ENCODE data around the gene DRC7.
A peak's percentile ranks its signal among the peaks of the same experiment; 100 is the strongest.

The DRC7 gene

DNA sequence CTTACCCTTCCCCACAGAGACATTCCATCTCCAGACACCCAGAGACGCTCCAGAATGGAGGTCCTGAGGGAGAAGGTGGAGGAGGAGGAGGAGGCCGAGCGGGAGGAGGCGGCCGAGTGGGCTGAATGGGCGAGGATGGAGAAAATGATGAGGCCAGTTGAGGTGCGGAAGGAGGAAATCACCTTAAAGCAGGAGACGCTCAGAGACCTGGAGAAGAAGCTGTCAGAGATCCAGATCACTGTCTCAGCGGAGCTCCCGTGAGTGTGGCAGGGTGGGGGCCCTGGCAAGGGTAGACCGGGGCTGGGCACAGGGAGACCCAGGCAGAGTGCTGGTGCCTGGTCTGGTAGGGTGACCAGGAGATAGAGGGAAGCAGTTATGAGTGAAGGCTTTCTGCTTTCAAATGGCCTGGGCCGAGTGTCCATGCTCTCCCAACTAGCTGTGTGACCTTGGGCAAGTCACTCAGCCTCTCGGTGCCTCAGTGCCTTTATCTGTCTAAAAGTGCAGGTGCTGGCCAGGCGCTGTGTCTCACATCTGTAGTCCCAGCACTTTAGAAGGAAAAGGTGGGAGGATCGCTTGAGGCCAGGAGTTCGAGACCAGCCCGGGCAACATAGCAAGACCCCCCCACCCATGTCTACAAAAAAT is 3.4 kb downstream of the DRC7 start:
- Histone ChIP-seq H4K5ac (ENCODE audit: low read length) (no peak overlapping the region), H3K4me3 (ENCODE audit: low read length) (no peak overlapping the region), H2AK5ac (ENCODE audit: low read length) (no peak overlapping the region), H3K27me3 (ENCODE audit: insufficient read depth, low read length, poor library complexity) (no peaks in the 10 kb centered on the region), H3K36me3 (ENCODE audit: control insufficient read depth, insufficient read depth, low read length) (no peaks in the 10 kb centered on the region), H3K23ac (ENCODE audit: low read length) (no peak overlapping the region), H3K4me1 (ENCODE audit: control insufficient read depth, low read depth, low read length) (no peaks in the 10 kb centered on the region), H3K79me1 (ENCODE audit: low read length) (no peaks in the 10 kb centered on the region), H3K4me2 (ENCODE audit: low read length) (no peak overlapping the region), H2BK120ac (ENCODE audit: low read depth, low read length) (no peak overlapping the region), H2BK15ac (replicated peaks; ENCODE audit: low read depth) (no peak overlapping the region), H3K18ac (ENCODE audit: low read length) (no peak overlapping the region), H3K27ac (ENCODE audit: low read depth, low read length) (no peak overlapping the region), H3K79me2 (ENCODE audit: control insufficient read depth, insufficient read depth, low read length) (no peaks in the 10 kb centered on the region), H3K56ac (ENCODE audit: low read length) (no peak overlapping the region), H2BK5ac (ENCODE audit: low read length) (peak overlapping the region; percentile 29), H3K4ac (ENCODE audit: low read depth, low read length) (no peak overlapping the region), H3K9ac (ENCODE audit: low read length) (no peak overlapping the region), H4K8ac (ENCODE audit: low read depth, low read length) (no peak overlapping the region)
- no peak for DNase-seq
- no CpG with 5 or more reads among the region's 17 CpGs for WGBS (ENCODE audit: extremely low coverage, insufficient coverage, low lambda C conversion rate)

DNA sequence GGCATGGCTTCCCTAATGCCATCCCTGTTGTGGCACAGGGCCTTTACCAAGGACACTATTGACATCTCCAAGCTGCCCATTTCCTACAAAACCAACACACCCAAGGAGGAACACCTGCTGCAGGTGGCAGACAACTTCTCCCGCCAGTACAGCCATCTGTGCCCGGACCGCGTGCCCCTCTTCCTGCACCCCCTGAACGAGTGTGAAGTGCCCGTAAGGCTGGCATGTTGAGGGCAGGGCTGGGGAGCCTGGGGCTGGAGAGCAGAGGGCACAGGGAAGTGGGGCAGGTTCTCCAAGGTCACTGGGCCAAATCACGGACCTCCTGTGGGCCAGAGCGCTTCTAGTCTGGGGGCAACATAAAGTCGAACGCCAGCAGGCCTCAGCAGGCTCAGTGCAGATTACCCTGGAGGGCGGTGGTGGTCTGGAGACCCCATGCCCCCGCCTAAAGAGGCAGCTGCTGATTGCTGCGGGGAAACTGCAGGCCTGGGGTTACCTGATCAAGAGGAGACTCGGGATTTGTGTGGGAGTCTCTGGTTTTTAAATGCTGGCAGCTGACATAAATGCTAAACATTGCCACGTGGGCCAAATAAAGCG is 4.3 kb downstream of the DRC7 start:
- no peak overlapping the region for H3K4me3 ChIP-seq (ENCODE audit: low read length)
- H2BK15ac ChIP-seq (replicated peaks; ENCODE audit: low read depth) = no peak overlapping the region
- H2AK5ac ChIP-seq (ENCODE audit: low read length) = no peak overlapping the region
- H3K4me2 ChIP-seq (ENCODE audit: low read length) = no peak overlapping the region
- H3K18ac ChIP-seq (ENCODE audit: low read length) = no peak overlapping the region
- H3K27me3 ChIP-seq (ENCODE audit: insufficient read depth, low read length, poor library complexity) = no peaks in the 10 kb centered on the region
- no peaks in the 10 kb centered on the region for H3K36me3 ChIP-seq (ENCODE audit: control insufficient read depth, insufficient read depth, low read length)
- no peaks in the 10 kb centered on the region for H3K79me2 ChIP-seq (ENCODE audit: control insufficient read depth, insufficient read depth, low read length)
- DNase-seq = no peak
- no peak overlapping the region for H4K5ac ChIP-seq (ENCODE audit: low read length)
- no peak overlapping the region for H4K8ac ChIP-seq (ENCODE audit: low read depth, low read length)
- no peak overlapping the region for H2BK120ac ChIP-seq (ENCODE audit: low read depth, low read length)
- no CpG with 5 or more reads among the region's 16 CpGs for WGBS (ENCODE audit: extremely low coverage, insufficient coverage, low lambda C conversion rate)
- H3K79me1 ChIP-seq (ENCODE audit: low read length) = no peaks in the 10 kb centered on the region
- H3K23ac ChIP-seq (ENCODE audit: low read length) = no peak overlapping the region
- H3K4ac ChIP-seq (ENCODE audit: low read depth, low read length) = no peak overlapping the region
- H2BK5ac ChIP-seq (ENCODE audit: low read length) = no peak overlapping the region
- no peak overlapping the region for H3K56ac ChIP-seq (ENCODE audit: low read length)
- H3K9ac ChIP-seq (ENCODE audit: low read length) = no peak overlapping the region
- H3K27ac ChIP-seq (ENCODE audit: low read depth, low read length) = no peak overlapping the region
- no peaks in the 10 kb centered on the region for H3K4me1 ChIP-seq (ENCODE audit: control insufficient read depth, low read depth, low read length)

DNA sequence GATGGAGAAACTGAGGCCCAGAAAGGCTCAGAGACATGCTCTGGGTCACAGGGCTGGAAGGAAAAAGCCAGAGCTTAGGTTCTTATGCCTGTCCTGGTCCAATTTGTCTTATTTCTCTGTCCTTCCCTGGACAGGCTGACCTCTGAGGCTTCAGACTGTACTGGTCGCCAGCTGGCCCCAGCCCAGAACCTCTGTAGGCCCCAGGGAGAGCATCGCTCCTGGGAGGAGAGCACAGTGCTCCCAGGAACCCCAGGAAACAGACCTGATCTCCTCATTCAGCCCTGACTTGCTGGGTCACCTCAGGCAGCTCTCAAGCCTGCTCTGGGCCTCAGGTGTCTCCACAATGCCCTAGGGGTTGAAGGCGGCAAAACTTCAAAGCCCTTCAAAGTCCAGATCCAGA is 4.9 kb downstream of the DRC7 start:
- H3K18ac ChIP-seq (ENCODE audit: low read length) = no peak overlapping the region
- no peak overlapping the region for H3K56ac ChIP-seq (ENCODE audit: low read length)
- no CpG with 5 or more reads among the region's 3 CpGs for WGBS (ENCODE audit: extremely low coverage, insufficient coverage, low lambda C conversion rate)
- no peaks in the 10 kb centered on the region for H3K36me3 ChIP-seq (ENCODE audit: control insufficient read depth, insufficient read depth, low read length)
- no peak overlapping the region for H3K4ac ChIP-seq (ENCODE audit: low read depth, low read length)
- H2BK5ac ChIP-seq (ENCODE audit: low read length) = no peak overlapping the region
- no peak overlapping the region for H3K9ac ChIP-seq (ENCODE audit: low read length)
- no peak overlapping the region for H2BK15ac ChIP-seq (replicated peaks; ENCODE audit: low read depth)
- H3K4me3 ChIP-seq (ENCODE audit: low read length) = no peak overlapping the region
- H3K79me1 ChIP-seq (ENCODE audit: low read length) = no peaks in the 10 kb centered on the region
- no peak overlapping the region for H3K27ac ChIP-seq (ENCODE audit: low read depth, low read length)
- no peaks in the 10 kb centered on the region for H3K27me3 ChIP-seq (ENCODE audit: insufficient read depth, low read length, poor library complexity)
- H3K23ac ChIP-seq (ENCODE audit: low read length) = no peak overlapping the region
- DNase-seq = no peak
- no peak overlapping the region for H4K8ac ChIP-seq (ENCODE audit: low read depth, low read length)
- H2BK120ac ChIP-seq (ENCODE audit: low read depth, low read length) = no peak overlapping the region
- H3K4me2 ChIP-seq (ENCODE audit: low read length) = no peak overlapping the region
- H4K5ac ChIP-seq (ENCODE audit: low read length) = no peak overlapping the region
- no peak overlapping the region for H2AK5ac ChIP-seq (ENCODE audit: low read length)
- H3K4me1 ChIP-seq (ENCODE audit: control insufficient read depth, low read depth, low read length) = no peaks in the 10 kb centered on the region
- no peaks in the 10 kb centered on the region for H3K79me2 ChIP-seq (ENCODE audit: control insufficient read depth, insufficient read depth, low read length)

DNA sequence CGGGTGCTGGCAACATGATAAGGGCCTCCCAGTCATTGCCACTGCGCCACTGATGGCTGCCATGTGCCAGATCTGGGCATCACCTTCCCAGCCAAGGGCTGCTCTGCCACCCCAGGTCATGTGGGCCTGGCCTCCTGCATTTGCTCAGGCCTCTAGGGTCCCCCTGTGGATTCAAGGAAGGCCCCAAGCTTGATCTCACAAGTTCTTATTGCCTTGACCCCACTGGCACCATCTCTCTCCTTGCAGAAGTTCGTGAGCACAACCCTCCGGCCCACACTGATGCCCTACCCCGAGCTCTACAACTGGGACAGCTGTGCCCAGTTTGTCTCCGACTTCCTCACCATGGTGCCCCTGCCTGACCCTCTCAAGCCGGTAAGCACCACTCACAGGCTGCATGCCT is 5.3 kb downstream of the DRC7 start:
- Histone ChIP-seq H4K5ac (ENCODE audit: low read length) (no peak overlapping the region), H3K27ac (ENCODE audit: low read depth, low read length) (no peak overlapping the region)

DNA sequence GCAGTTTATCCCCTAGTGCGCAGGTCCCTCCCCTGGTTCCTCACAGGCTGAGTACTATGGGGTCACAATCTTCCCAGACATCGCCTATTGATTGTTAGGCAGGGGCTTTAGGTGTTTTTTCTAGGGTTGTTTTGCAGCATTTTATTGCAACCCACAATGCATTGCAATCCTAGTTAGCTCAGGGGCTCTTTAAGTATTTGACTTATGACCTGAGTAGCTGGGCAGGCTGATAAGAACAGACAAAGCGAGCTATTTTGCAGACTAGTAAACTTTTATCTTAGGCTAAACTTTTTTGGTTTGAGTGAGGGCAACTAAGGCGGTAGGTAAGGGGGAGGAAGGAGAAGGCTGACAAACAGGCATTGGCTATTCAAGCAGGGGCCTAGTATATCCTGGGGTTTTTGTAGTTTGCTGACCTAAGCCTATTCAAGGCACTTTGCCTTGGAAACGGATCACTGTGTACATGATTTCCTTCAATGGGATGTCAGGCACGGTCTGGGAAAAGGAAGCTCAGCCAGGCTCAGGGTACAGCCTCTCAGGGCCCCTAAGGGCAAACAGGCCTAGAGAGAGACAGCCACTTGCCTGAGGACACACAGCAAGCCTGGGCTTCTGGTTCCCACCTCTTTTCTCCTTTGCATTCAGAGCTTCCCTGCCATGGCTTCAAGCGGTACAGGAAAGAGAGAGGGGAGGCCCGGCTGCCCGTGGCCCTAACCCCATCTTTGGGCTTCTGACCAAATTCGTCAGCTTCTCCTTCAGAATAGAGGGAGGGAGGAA is 6.4 kb downstream of the DRC7 start:
- H3K4ac ChIP-seq (ENCODE audit: low read depth, low read length) = no peak overlapping the region
- H4K8ac ChIP-seq (ENCODE audit: low read depth, low read length) = no peak overlapping the region
- H3K9ac ChIP-seq (ENCODE audit: low read length) = no peak overlapping the region
- H4K5ac ChIP-seq (ENCODE audit: low read length) = no peak overlapping the region
- no peak overlapping the region for H2BK120ac ChIP-seq (ENCODE audit: low read depth, low read length)
- H3K4me3 ChIP-seq (ENCODE audit: low read length) = no peak overlapping the region
- no peak overlapping the region for H2BK15ac ChIP-seq (replicated peaks; ENCODE audit: low read depth)
- DNase-seq = no peak
- H3K79me2 ChIP-seq (ENCODE audit: control insufficient read depth, insufficient read depth, low read length) = no peaks in the 10 kb centered on the region
- no peak overlapping the region for H2BK5ac ChIP-seq (ENCODE audit: low read length)
- WGBS (ENCODE audit: extremely low coverage, insufficient coverage, low lambda C conversion rate) = no CpG with 5 or more reads among the region's 10 CpGs
- no peak overlapping the region for H3K27ac ChIP-seq (ENCODE audit: low read depth, low read length)
- no peaks in the 10 kb centered on the region for H3K36me3 ChIP-seq (ENCODE audit: control insufficient read depth, insufficient read depth, low read length)
- no peak overlapping the region for H3K56ac ChIP-seq (ENCODE audit: low read length)
- no peaks in the 10 kb centered on the region for H3K27me3 ChIP-seq (ENCODE audit: insufficient read depth, low read length, poor library complexity)
- H3K79me1 ChIP-seq (ENCODE audit: low read length) = no peaks in the 10 kb centered on the region
- H2AK5ac ChIP-seq (ENCODE audit: low read length) = no peak overlapping the region
- H3K23ac ChIP-seq (ENCODE audit: low read length) = no peak overlapping the region
- H3K4me1 ChIP-seq (ENCODE audit: control insufficient read depth, low read depth, low read length) = no peaks in the 10 kb centered on the region
- no peak overlapping the region for H3K18ac ChIP-seq (ENCODE audit: low read length)
- no peak overlapping the region for H3K4me2 ChIP-seq (ENCODE audit: low read length)

More for the DNA sequence above, 5.3 kb downstream of the DRC7 start:
- no peak overlapping the region for H2BK120ac ChIP-seq (ENCODE audit: low read depth, low read length)
- WGBS (ENCODE audit: extremely low coverage, insufficient coverage, low lambda C conversion rate) = no CpG with 5 or more reads among the region's 7 CpGs
- DNase-seq = no peak
- H2BK15ac ChIP-seq (replicated peaks; ENCODE audit: low read depth) = no peak overlapping the region
- no peak overlapping the region for H4K8ac ChIP-seq (ENCODE audit: low read depth, low read length)
- H2AK5ac ChIP-seq (ENCODE audit: low read length) = no peak overlapping the region
- H3K23ac ChIP-seq (ENCODE audit: low read length) = no peak overlapping the region
- no peaks in the 10 kb centered on the region for H3K36me3 ChIP-seq (ENCODE audit: control insufficient read depth, insufficient read depth, low read length)
- no peaks in the 10 kb centered on the region for H3K79me1 ChIP-seq (ENCODE audit: low read length)
- H3K4me3 ChIP-seq (ENCODE audit: low read length) = no peak overlapping the region
- no peak overlapping the region for H3K18ac ChIP-seq (ENCODE audit: low read length)
- H3K4ac ChIP-seq (ENCODE audit: low read depth, low read length) = no peak overlapping the region
- no peak overlapping the region for H2BK5ac ChIP-seq (ENCODE audit: low read length)
- no peak overlapping the region for H3K56ac ChIP-seq (ENCODE audit: low read length)
- H3K27me3 ChIP-seq (ENCODE audit: insufficient read depth, low read length, poor library complexity) = no peaks in the 10 kb centered on the region
- H3K4me1 ChIP-seq (ENCODE audit: control insufficient read depth, low read depth, low read length) = no peaks in the 10 kb centered on the region
- H3K9ac ChIP-seq (ENCODE audit: low read length) = no peak overlapping the region
- H3K4me2 ChIP-seq (ENCODE audit: low read length) = no peak overlapping the region
- no peaks in the 10 kb centered on the region for H3K79me2 ChIP-seq (ENCODE audit: control insufficient read depth, insufficient read depth, low read length)
